Lower leg skin (tissue), 3 donors: ENCODE results near the gene MID1.

Experiments used
- CTCF ChIP-seq, 3 donors: fragments of 450-650 bp; IDR thresholded peaks; one replicate each; pipeline ENCODE4 v1.5.1; 2016; ENCODE audit warnings: antibody characterized with exemption in 3 of 3, mild to moderate bottlenecking in 3 of 3, moderate library complexity in 2 of 3
- POLR2A ChIP-seq, 2 donors: fragments of 450-650 bp; IDR thresholded peaks; one replicate each; pipeline ENCODE4 v1.6.1; 2016 to 2017; ENCODE audit warnings: antibody characterized with exemption in 2 of 2, mild to moderate bottlenecking in 1 of 2, moderate library complexity in 1 of 2

DNA sequence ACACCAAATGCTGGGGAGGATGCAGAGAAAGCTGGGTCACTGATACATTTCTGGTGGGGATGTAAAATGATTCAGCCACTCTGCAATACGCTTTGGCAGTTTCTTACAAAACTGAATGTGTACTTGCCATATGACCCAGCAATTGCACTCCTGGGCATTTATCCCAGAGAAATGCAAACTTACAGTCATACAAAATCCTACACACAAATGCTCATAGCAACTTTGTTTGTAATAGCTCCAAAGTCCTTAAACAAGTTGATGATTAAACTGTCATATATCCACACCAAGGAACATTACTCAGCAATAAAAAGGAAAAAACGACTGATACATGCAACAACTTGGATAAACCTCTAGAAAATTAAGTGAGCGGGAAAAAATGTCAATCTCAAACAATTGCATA is 12.3 kb downstream of the MID1 start:
- TF ChIP-seq CTCF (IDR thresholded peaks at IDR 0.05) (no peak), POLR2A (IDR thresholded peaks at IDR 0.05) (no peak)
